Measurements from ENCODE around the gene DIP2C.
"Not testable (repeated sequence)": the region's sequence is repeated elsewhere in the genome, so short reads cannot be mapped to it uniquely, and the experiment has no call there.

Gene DIP2C

DNA sequence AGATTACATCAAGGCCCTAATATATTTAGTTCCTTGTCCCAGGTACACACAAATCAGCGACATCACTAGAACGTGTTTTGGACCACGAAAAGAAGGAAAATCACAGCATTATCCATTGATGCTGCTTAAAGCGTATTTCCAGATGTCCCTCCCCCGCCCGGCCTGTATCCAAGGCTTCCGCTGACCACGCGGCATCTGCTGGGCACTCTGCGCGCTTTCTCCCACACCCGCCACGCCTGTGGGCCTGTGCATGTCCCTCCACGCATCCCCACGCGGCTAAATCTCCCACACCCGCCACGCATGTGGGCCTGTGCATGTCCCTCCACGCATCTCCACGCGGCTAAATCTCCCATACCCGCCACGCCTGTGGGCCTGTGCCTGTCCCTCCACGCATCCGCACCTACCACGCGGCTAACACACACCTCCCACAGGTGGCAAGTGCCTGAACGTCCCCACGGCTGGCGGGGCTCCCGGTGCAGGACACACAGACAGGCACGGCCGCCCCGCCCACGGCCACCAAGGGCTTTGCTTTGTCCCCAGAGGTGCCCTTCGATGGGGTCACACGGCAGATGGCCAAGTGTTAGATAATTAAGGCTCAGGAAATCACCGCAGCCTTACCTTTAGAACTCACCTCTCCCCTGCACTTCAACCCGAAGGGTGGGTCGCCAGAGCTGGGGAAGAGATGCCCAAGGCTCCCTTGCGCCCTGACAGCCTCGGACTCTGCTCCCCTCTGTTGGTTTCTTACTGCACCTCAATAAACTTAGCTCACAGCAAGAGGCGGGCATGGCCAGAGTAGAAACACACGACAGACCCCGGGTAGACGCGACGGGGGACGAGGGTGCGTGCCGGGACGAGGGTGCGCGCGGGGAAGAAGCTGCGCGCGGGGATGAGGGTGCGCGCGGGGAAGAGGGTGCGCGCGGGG lies 49.5 kb downstream of the DIP2C start:
- DNase-seq = no peak

DNA sequence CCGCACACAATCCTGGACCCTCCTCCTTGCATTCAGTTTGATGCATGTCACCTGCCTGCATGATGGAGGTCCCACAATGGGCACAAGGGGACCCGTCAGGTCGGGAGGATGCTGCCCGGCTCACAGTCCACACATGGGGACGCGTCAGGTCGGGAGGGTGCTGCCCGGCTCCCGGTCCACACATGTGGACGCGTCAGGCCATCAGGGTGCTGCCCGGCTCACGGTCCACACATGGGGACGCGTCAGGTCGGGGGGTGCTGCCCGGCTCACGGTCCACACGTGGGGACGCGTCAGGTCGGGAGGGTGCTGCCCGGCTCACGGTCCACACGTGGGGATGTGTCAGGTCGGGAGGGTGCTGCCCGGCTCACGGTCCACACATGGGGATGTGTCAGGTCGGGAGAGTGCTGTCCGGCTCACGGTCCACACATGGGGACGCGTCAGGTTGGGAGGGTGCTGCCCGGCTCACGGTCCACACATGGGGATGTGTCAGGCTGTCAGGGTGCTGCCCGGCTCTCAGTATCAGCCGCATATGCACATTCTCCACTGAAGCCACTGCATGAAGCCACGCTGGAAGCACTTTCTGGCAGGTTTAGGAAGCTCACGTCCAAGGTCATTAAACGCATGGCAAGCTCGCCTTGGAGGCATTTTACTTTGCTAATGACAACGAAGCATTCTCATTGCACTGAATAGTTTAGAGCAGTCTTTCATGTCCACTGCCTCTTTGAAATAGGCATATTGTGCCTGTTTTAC lies 50.3 kb downstream of the DIP2C start:
- DNase-seq = no peak

DNA sequence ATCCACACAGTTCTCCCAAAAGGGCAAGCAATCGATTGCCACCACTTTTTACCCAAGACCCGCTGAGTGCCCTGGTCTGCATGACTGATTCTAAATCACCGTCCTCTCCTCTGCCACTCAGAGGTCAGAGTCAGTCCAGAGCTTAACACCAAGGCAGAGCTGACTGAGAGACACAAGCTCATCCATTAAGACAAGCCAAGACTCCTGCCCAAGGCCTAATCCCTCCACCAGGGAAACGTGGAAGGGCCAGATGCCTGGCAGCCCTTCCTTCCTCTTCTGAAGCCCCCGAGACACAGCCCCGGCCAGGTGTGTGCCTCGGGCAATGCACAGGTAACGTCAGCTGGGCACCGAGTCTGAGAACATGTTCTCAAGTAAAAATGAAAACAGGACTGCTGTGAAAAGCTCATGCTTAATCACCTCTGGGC lies 51.7 kb downstream of the DIP2C start:
- no peak for DNase-seq

DNA sequence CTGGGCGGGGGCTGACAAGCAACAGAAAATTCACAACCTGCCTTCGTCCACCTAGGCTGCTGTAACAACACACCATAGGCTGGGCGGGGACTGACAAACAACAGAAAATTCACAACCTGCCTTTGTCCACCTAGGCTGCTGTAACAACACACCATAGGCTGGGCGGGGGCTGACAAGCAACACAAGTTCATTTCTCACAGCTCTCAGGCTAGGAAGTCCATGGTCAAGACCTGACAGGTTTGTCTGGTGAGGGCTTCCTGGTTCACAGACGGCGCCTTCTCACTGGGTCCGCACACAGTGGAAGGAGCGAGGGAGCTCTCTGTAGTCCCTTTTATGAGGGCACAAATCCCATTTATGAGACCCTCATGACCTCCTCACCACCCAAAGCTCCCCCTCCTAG lies 52.2 kb downstream of the DIP2C start:
- DNase-seq = no peak

DNA sequence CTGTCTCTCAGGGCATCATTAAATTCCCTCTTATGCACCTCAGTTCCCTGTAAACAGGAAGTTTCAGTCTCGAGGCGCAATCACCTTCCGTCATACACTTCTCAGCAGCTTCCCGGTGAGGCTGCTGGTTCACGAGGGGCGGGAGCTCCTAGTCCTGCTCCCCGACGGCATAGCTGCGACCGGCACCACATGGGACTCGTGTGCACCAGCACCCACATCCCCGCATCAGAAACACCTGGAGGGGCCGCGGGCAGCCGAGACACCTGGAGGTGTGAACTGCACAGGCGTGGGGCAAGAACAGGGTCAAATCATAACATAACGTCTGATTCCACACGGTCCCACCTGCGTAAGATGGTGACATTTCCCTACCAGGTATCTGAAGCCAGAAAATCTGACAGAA lies 52.7 kb downstream of the DIP2C start:
- DNase-seq = no peak

DNA sequence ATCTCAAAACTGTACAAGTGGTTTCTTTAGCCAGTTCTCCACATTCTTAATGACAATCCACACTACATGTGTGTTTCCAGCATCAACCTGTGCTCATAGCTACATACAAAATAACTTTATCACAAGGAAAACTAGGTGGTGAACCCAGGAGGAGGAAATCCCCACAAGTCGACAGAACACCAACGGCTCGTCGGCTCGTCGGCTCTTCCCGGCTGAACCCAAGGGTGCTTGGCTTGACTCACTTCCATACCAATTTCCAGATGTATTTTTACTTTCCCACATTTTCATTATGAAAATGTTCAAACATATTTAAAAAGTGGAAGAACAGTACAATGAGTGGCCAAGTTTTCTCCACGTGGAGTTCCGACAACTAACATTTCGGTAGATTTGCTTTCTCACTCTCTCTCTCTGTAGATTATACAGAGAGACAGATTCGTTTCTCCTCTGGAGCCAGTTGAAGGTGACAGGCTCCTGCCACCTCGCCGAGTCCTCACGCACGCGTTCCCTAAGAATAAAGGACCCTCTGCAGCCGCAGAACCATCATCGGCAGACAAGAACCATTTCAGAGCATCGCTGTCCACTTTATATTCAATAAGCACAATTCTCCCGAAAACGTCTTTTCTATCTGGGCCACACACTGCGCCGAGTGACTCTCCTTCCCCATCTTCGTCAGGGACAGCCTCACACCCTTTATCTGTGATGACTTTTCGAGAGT lies 53.3 kb downstream of the DIP2C start:
- no peak for DNase-seq

DNA sequence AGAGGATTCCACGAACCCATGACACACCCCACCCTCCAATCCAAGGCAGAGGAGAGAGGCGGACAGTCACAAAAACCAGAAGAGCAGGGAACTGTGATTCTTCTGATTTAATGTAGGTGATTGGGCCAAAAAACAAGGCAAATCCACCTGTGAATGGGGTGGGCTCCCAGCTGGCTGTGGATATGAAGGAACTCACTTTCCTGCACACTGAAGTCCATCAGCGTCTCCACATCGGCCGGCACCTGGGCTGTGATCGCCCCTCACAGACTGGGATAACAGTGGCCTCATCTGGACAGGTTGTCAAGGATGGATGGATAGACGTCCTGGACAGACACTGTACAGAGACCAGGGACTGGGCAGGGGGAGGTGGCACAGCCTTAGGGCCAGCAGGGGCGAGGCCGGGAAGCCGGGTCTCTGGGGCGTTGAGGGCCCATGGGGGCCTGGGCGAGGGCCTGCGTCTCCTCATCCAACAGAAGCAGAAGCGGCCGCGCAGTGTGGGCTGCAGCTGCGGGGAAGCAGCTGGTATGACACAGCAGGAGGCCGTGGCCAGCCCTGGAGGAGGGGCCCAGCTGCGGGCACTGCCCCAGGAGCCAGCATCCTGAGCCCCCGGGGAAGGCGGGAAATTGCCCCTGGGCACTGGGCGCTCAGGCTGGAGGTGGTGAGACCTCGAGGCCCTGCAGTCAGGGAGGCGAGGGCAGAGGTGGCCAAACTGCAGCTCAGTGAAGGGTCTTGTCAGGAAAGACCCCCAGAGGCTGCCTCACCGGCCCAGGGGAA lies 54.2 kb downstream of the DIP2C start:
- DNase-seq = no peak

DNA sequence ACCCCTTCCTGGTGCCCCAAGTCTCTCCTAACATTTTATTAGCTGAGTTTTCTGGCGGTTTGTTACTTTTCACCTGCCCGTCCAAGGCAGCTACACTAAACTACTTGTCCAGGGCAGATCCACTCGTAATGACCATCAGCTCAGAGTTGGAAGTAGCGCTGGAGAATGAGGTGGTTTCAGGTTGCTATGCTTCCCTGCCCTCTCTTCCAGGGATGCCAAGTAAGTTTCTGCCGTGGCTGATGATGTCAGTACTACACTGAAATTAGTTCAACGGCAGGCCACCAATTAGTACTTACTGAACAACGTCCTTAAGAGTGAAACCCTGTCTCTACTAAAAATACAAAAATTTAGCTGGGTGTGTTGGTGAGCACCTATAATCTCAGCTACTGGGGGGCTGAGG lies 55.2 kb downstream of the DIP2C start:
- no peak for DNase-seq

DNA sequence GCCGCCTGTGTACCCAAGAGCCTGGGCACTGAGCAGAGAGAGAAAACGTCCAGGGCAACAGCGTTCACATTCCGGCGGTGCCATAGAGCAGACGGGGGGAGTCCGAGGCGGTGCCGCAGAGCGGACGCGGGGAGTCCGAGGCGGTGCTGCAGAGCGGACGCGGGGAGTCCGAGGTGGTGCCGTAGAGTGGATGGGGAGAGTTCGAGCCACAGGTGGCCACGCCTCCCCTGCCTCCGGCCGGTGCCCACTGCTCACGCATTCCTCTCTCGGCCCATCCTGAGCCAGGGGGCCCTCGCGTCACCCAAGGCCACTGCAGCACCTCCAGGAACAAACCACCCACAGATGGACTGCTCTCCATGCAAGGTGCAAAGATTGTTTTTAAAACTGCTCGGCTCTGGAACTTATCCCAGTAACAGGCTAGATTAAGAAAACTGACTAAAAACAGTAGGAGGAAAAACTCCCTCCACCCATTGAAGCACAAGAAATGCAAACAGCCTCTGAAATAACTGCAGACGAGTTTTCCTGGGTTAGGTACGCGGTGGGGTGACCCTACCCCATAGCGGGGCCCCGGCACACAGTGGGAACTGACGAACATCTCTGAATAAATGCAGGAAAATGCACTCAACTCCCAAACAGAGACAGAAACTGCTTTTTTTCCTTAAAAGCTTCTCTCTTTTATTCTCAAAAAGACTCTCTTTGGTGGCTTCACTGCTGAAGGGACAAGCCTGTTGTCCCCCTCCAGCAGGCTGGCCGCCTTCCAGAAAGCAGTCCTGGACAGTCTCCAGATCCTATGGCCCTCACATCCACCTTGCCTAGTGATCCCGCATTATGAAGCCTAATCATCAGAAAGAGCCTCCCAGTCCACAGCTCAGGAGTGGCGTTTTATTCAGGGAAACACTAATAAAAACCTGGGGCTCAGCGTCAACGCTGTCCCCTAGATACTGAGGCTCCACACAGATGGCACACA lies 55.9 kb downstream of the DIP2C start:
- DNase-seq = no peak

DNA sequence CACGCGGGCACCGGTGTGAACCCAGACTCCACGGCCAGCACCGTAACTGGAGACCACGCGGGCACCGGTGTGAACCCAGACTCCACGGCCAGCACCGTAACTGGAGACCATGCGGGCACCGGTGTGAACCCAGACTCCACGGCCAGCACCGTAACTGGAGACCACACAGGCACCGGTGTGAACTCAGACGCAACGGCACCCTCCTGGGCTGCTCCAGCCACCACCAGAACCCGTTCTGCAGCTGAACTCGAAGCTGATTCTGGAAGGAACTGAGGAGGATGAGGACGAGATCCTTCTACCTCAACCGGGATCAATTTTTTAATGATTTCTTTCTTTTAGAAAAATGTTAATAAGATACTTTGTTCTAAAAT lies 56.7 kb downstream of the DIP2C start:
- not testable (repeated sequence) for DNase-seq

DNA sequence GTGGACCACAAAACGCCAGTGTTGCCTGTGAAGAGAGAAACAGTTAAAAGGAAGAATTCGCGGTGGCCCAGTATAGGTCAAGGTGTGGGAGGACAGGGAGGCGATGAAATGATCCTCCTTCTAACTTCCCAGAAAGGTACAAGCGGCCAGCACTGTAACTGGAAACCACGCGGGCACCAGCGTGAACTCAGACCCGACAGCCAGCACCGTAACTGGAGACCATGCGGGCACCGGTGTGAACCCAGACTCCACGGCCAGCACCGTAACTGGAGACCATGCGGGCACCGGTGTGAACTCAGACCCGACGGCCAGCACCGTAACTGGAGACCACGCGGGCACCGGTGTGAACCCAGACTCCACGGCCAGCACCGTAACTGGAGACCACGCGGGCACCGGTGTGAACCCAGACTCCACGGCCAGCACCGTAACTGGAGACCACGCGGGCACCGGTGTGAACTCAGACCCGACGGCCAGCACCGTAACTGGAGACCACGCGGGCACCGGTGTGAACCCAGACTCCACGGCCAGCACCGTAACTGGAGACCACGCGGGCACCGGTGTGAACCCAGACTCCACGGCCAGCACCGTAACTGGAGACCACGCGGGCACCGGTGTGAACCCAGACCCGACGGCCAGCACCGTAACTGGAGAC lies 57.2 kb downstream of the DIP2C start:
- not testable (repeated sequence) for DNase-seq

DNA sequence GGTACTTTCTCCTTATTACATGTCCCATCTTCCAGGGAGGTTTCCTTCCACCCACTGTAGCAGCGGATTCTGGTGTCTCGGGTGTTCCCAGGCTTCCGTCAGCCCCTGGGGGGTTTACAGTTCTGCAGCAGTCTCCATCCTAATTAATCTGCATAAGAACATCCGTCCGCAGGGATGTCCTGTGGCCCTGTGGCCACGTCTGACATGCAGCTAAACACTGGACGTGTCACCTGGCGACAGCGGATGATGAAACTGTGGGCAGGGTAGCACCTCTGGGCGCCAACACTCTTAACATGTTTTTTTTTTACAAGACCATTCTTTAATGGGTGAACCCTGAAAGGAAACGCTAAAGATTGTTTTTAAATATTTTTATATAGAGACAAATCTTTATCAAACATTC lies 58.2 kb downstream of the DIP2C start:
- no peak for DNase-seq

DNA sequence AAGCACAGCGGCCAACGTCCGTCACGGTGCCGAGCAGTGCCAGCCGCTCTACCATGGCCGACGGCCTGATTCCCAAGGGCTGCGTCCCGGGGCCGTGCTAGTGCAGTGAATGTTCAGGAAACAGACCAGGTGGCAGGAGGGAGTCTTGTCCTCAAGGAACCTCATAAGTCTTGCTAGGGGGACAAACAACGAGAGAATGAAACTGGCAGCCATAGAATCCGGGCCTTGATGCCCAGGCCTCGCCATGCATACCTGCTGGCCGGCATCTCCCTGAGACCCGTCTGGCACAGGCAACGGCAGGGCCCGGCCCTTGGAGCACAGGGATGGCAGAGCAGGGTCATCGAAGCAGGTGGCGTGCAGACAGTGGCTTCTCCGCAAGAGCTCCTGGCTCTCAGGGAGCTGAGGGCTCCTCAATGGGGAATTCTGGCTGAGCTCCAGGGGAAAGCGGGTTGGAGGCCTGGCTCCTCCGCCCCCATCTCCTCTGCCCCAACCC lies 58.8 kb downstream of the DIP2C start:
- no peak for DNase-seq

DNA sequence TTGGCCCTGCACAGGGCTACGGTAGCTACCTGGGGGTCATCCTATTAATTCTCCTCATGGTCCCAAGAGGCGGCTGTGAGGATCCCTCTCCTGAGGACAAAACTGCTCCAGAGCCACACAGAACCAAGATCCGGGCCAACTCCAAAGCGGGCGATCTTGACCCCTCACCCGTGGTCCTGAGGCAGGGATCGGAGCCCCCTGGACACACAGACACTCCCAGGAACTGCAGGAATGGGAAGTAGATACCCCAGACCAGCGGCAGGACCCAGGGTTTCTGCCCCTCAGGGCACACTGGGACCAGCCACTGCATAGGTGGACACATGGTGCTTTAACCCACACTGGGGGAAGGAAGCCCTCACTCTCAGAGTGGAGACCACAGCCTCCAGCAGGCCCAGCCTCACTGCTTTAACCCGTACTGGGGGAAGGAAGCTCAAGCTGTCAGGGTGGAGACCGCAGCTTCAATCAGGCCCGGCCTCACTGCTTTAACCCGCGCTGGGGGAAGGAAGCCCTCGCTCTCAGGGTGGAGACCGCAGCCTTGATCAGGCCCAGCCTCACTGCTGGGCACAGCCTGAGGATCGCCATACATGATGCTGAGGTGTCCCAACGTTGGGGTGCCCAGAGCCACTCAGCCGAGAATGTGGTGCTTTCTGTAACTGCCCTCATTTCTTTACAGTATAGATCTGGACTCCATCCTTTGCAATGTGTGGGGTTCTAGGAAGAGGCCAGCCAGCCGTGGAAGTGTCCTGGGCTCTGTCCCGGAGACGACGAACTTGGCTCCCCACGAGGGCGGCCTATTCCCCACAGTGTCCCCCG lies 60.1 kb downstream of the DIP2C start:
- no peak for DNase-seq

DNA sequence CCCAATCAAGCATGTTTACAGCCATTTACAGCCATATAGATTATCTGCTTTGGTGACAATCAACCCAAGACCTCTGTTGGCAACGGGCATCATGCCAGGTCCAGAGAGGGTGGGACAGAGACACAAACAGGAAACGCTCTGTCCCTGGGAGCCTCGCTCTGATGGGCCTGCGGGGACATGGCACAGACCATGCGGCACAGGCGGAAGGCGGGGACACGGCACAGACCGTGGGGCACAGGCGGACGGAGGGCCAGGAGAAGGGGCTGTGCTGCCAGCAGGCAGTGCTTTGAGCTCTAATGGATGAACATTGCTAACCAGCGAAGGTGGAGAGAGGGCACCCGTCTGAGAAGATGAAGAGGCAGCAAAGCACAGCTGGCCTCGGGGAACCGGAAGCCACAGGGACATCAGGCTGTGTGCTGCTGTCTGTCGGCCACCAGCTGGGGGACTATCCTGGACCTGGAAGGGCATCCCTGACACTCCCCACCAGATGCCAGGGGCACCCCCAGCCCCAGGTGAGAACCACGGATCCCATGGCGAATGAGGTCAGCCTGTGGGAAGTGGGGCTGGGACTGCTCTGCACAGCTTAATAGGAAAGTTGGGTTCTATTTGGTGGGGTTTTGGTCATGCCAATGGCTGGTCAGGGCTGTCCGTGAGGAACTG lies 61.0 kb downstream of the DIP2C start:
- no peak for DNase-seq

DNA sequence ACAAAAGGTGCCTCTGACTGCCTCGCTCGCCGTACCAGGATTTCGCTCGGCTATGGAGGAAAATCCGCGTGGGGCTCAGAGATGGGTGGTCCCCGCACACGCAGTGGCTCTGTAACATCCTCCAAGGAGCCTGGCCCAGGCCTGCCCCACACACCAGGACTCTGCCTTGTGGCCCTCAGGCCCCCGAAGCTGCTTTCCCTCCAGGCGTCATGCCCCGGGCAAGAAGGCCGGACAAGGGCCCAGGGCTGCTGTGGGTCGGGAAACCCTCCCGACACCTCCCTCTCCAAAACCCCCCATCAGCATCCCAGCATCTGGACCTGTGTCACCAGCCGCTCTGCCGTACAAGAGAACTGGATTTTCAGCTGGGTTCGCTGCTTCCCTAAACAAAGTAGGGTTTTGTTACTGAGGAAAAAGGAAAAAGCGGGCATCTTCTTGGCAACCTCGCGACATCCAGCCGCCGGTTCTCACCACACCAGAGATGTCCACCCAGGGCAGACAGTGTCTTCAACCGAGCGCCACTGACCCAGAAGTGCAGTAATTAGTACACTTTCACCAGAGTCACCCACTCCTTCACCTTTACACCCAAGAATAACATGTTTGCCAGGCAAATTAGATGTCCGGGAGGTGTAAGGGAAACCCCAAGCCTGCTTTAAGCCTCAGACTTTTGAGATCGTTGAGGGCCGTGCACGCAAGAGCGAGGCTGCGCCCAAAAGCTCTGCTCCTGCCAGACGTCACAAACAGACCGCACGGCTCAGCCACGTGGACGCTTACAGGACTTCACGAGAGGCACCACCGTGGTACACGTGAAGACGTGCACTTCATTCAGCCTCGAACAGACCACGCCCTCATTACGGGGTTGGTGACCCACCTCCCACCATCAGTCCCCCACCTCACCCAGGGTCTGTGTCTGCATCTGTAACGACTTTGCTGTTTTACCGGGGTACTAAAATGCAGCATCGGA lies 62.2 kb downstream of the DIP2C start:
- DNase-seq = no peak

DNA sequence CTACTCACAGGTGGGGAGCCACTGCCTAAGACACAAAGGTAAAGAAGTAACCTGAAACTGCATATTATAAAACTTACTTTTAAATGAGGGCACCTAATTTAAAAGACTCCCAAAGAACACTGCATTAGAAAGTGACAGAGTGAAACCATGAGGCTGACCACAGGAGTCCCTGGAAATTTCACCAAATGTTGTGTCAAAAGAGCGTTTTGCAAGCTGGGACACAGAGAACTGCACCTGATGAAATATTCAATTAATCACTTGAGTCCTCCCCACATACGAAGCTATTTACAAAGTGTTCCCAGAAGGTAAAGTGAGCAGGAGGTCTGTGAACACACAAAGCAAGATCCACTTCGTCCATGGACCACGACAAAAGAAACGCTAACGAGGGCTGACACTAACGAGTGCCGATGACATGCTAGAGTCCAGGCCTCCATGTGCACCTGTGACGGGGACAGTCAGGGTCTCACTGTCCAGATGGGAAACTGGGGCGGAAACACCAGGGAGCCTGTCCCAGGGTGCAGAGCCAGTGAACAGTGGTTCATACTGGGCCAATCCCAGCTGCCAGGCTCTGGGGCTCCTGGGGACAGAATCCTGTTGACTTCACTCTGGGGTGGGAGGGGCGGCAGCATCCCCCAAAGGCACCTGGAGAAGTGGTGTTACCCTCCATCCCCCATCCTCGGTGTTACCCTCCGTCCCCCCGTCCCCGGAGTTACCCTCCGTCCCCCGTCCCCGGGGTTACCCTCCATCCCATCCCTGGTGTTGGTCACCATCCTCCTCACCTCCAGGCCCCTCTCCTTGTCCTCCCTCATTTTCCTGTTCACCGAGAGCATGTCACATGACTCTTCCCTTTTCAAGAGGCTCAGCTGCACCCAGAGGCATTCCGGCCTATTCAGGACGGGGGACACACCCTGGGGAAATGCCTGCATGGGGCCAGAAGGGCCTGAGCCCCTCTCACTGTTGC lies 63.4 kb downstream of the DIP2C start:
- no peak for DNase-seq
